GDM1 (cell line): ENCODE results near the gene S100A12.

Experiments used
- DNase-seq: peaks from one replicate; lab custom pipeline; 2025; lab: John Stamatoyannopoulos, UW

S100A12 gene

DNA sequence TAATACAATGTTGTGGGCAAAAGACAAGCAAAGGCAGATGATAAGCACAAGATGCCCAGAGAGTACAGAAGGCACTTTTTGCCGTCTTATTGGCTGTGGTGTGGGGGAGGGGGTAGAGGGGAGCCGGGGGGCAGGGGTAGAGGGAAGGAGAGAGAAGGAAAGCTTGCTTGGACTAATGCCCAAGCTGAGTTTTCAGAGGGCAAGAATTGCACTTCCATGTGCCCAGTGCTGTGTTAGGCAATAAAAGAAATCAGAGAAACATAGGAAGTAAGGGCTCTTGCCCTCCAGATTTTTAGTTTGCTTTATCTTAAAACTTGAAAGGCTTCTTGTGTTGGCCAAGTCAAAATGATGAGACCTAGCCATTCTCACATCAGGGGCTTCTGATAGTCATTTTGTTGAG is 8.3 kb downstream of the S100A12 start:
- no peak for DNase-seq

DNA sequence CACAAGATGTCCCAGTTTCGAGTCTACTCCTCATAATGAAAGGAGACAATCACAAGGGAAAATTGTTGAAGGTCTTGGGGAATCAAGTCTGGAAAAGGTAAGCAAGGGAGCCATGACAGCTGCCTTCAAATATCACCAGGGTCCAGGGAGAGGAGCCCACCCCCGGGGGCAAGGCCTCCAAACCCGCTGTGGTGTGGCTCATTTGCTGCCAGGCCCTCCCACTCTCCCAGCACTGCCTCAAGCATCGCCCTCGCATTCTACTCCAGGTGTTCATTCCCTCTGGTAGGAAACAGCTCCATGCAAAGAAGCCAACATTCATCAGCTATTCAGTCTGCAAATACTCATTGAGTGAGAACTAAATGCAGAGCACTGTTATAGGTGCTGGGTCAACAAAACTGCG is 9.2 kb downstream of the S100A12 start:
- DNase-seq, result no peak

DNA sequence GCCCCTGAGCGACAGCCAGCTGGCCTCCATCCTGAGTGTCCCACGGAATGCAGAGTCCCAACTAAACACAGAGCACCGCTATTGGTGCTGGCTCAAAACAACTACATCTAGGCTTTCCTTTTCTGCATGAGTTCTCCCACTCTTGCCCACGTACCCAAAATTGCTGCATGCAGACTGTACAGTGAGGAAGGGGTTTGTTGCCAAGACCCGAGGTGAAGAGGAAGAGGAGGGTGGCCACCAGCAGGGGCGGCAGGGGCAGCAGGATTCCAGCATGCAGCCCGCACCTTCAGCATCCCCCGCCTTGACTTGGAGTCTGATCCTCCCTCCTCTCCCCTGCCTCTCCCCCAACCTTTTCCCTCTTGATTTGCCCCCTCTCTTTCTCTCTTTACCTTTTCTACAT is 9.7 kb downstream of the S100A12 start:
- DNase-seq, result no peak

DNA sequence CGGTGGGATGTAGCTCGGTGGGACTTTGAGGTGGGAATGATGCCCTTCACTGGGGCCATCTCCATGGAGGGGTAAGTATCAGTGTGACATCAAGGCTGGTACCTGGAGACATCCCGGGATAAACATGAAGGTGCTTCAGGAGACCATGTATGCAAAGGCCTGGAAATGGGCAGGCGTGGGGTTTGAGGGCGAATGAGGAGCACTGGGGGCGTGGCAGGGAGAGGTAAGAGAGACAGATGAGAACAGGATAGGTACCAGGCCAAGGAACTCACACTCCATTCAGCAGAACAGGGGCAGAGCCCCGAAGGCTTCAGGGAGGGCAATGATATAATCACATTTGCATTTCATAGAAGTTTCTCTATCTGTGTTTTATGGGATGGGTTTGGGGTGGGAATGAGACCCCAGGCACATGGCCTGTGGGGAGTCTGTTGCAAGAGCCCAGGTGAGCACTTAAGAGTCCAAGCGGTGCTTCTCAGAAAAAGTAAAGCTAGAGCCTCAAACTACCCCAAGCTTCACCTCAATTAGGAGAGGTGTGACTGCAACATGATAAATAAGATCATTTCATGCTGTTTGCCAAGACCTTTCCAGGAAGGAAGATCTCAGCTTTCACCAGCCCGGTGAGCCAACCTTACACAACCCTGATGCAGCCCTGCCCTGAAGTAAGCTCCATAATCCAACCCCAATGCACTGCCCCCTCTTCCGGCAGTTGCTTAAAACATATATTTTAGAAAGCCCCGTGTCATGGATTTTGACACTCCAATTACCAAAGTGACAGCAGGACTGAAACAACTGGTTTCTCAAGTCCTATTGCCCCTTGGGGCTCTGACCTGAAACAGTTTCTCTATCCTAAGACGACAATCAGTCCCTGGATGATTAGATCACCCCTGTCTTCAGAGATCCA is 10.4 kb downstream of the S100A12 start:
- no peak for DNase-seq

DNA sequence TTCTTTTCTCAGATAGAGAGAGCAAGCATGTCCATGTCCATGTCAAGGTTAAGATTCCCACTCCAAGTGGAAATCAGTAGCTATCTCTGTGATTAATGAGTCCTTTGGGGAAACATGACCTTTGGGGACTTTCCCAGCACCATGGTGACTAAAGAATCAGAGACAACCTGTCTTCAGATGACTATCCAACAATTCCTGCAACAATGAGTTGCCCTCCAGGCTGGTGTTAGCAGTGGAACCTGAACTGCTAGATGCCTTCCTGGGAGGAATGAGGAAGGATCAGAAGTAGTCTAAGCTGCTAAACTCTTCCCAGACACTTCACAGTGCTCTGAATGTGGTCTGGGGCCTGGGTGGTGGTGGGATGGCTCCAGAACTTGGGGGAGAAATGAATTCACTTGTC is 11.3 kb downstream of the S100A12 start:
- DNase-seq, result no peak

DNA sequence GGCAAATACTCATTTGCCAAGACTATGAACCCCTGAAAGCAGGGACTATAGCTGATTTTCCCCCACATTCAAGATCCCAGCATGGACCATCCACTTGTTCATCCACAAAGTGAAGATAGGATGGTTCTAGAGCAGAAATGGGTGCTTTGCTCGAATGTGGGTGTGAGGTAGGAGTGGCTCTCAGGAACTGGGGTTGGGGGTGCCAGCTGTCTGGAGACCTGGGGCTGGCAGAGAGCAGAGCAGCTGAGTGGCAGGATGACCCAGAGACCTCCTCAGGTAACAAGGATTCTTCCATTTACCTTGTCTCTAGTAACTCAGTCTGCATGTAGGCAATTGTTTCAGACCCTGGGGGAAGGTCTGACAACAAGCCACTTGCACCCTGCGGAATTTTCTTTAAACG is 11.8 kb downstream of the S100A12 start:
- no peak for DNase-seq

DNA sequence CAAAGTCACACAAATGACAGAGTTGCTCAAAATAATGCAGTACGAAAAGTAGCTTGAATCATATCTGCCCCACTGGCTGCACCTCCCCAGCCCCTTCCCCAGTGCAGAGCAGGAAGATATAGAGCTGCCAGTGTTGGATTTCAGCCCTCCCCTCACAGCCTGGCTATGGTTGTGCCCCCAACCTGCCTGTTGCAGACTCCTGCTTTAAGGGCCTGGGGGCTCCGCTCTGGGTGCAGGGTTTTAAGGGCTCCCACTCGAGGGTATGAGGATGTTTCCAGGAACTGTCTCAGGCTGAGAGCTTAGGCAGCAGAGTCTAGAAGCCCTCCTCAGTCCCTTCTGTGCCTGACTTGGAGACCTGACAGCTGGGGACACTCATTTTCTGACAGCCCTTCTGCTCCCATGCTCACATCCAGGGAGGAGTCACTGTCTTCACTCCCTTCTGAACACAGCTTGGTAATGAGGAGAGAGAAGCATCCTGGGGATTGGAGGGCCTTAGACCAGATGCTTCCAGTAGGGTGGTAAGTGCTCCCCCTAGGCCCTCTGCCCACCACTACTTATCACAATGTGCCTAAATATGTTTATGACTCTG is 13.1 kb downstream of the S100A12 start:
- DNase-seq, result no peak

DNA sequence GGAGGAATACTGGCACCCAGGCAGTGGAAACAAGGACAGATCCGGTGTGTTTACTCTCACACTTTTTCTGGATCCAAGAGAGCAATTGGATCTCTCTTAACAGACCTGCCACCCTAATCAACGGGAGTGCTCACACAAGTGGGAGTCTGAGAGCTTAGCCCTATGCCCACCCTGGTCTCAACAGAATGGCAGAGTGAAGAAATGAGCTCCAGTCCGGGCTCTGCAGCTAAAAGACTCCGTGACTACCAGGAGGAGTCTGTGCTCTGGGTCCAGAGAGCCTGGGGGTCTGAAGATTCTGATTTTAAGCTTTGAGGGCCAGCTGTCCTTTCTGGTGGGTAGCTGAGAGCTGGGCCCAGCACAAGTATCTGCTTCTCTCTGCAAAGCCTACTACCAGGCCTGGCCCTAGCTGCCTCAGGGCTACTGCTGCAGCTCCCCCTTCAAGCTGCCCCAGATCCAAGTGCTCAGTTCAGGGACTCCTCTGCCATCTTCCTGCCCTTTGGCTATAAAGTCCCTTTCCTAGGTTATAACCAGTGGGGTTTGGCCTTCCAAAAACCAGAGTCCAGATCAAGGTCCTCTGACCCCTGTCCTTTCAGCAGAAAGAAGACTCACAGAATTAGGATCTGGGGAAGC is 13.8 kb downstream of the S100A12 start:
- no peak for DNase-seq

DNA sequence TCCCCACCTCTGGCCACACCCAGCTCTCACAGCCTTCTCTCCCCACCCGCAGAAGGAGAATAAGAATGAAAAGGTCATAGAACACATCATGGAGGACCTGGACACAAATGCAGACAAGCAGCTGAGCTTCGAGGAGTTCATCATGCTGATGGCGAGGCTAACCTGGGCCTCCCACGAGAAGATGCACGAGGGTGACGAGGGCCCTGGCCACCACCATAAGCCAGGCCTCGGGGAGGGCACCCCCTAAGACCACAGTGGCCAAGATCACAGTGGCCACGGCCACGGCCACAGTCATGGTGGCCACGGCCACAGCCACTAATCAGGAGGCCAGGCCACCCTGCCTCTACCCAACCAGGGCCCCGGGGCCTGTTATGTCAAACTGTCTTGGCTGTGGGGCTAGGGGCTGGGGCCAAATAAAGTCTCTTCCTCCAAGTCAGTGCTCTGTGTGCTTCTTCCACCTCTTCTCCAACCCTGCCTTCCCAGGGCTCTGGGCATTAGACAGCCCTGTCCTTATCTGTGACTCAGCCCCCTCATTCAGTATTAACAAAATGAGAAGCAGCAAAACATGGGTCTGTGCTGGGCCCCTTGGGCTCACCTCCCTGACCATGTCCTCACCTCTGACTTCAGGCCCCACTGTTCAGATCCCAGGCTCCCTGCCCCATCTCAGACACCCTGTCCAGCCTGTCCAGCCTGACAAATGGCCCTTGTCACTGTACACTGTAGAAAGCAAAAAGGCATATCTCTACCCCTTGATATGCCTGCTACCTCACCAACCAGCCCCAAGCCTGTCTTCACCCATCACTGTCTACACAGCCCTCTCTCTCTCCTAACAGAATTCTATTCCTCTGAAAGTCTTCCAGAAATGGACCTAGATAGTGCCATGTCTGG is 14.6 kb downstream of the S100A12 start:
- DNase-seq, result no peak

DNA sequence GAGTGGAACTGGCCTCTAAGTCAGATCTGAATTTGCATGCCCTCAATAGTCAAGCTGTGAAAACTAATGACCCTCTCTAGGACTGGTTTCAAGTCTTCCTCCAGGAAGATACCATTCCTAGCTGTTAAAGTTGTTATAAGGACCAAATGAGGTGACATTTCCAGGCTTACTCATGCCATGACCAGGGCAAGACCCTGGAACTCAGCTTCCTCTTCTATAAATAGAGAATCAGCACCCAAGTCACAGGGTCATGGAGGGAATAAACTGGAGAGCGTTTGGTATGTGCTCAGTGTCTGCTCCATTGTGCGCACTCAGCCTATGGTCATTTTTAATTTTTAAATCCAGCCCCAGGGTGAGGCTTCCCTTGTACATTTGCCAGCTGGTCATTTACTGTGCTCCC is 15.2 kb downstream of the S100A12 start:
- DNase-seq, result no peak

DNA sequence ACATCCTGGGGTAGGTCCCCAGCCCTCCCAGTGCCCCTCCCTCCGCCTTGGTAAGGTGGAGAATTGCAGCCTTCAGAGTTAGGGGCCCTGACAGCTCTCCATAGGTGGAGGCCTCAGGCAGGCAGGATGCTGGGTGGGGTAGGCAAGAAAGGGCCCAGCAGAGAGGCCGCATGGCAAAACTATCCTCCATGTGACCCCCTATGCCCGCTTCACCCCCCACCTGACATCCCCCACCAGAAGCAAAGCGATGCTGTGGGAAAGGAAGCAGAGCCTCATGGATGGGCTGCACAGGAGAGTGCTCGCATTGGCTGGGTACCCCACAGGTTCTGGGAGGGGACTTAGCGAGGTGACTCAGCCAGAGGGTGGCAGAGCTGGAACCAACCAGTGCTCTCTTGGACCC is 16.2 kb downstream of the S100A12 start:
- no peak for DNase-seq

DNA sequence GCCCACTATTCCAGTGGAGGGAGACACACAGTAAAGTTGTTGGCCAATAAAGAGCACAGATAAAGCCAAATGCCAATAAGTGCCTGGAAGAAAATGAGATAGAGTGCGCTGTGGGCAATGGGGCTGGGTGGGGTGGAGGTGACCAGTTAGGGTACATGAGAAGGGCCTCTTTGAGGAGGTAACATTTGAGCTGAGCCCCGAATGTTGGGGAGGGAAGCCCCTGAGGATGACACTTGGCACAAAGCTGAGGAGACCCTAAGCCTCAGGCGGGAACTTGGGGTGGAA is 16.8 kb downstream of the S100A12 start:
- DNase-seq, result no peak

DNA sequence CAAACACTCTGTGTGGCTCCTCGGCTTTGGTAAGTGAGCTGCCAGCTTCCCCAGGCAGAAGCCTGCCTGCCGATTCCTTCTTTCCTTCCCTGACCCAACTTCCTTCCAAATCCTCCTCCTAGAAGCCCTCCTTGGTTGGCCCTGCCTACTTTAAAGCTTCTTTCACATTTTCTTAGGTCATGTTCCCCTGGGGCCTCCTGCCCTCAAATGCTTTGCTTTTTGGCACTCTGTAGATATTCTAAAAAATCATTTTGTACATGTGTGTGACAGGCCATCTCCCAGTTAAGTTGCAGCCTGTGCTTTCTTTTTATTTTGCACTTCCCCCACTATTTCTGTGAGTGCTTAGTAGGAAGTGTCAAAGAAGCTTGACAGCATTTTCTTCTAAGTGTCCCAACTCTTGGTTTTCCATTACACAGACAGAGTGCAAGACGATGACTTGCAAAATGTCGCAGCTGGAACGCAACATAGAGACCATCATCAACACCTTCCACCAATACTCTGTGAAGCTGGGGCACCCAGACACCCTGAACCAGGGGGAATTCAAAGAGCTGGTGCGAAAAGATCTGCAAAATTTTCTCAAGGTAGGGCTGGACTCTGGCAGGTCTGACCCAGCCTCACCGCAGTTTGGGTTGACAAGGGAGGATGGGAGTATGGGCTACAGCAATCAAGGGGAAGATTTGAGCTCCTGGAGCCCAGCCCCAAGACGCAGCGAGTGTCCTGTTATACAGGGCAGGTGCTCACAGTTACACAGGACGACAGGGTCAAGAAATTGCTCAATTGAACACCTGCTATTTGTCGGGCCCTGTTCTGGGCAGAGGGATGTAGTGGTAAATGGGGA is 17.3 kb downstream of the S100A12 start, which contains the start of gene S100A9:
Gene S100A9 (plus strand): TSS at position 2 of the 838 bp plus-strand sequence. CDS start 430 bp downstream, at position 432.
- DNase-seq, result no peak

DNA sequence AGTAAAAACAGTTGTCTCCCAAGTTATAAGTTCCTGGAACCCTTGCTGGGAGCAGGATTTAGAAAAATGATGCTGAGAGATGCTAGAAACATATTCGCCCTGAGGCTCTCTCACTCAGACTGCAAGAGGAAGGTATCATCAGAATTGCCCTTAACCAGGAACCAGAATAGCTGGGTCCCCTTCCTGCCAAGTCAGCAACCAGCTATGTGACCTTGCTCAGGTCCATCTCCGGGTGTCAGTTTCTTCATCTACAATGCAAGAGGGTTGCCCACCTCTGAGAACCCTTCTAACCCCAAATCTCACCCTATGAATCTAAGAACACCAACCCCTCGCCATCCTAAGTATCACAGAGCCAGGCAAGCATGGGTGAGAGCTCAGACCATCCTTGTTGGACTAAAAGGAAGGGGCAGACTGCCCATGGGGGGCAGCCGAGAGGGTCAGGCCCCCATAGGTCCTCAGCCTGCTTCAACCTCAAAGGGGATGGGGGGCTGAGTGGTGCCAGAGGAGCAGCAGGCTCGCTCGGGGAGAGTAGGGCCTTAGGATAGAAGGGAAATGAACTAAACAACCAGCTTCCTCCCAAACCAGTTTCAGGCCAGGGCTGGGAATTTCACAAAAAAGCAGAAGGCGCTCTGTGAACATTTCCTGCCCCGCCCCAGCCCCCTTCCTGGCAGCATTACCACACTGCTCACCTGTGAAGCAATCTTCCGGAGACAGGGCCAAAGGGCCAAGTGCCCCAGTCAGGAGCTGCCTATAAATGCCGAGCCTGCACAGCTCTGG is 18.2 kb downstream of the S100A12 start:
- DNase-seq, result no peak

DNA sequence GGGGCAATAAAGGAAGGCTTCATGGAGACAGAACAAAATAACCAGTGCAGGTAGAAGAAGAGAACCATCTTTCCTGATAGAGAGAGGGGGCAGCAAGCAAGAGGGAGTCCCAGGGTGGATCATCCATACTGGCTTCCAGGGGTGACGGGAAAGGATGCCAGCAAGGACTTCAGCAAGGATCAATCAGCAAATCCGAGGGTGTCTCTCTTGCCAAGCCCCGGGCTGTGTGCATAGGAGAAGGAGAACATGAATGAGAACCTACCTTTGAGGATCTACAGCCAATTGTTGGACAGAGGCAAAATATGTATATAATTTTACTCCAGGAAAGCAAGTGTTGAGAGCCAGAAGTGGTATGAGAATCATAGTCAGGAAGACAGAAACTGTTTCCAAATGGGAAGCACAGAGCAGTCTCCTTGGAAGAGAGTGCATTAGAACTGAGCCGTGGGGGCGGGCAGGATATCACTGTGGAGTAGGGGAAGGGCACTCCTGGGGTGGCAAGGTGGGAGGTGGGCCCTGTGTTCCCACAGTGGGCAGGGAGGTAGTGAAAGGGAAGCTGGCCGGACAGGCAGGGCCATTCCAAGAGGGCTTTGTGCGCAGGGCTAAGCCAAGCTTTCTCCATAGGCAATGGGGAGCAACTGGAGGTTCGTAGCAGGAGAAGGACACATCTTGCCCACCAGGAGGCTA is 18.9 kb downstream of the S100A12 start:
- no peak for DNase-seq

DNA sequence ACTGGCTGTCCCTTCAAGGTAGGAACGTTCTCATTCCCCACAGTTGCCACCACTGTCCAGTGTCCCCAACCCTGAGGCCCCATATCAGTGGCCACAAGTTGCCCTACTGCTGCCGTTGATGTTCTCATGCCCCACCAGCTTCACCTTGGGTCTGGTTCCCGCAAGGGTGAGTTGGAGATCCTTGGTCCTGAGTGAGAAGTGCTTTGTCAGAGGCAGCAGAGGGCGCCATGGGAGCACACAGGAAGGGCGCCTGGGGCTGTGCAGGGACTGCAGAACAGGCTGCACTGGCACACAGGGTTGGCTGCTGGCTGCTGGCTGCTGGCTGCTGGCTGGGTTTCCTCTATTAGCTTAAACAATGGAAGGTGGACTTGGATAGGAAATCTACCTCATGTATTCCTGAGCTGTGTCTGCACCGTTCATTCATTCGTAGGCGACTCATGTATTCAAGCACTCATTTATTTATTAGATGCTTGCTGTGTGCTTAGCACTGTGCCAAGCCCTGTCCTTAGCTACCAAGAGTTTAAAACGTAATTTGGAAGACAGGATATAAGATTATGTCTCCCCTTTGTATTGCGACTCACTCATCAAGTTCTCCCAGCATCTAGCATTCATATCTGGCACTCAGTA is 19.9 kb downstream of the S100A12 start:
- DNase-seq, result peak; percentile 72

DNA sequence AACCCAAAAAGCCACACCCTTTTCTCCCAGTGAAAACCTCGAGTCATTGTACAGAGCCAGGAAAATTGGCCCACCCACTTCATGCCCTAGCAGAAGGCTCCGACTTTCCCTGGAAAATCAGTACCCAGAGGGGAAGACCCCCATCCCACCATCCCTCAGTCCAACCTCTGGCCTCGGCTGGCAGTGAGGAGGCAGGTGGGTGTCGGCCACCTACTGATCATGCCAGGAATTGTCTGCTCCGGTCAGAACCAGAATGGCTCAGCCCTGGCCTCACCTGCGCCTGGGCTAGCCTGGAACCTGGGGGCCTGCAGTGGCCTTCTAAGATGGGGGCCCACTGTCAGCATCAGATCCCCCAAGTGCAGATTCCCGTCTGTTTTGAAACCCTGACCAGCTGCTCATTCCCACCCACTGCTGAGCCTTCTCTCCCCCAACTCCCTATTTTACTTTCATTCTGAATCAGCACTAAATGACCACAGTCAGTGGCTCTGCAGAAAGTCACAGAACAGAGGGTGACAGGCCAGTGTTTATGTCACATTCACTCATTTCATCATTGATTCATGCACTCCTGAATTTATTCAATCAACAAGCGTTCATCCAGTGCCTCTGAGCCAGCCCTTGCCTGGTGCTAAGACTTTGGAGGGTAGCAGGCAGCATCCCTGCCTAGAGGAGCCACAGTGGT is 20.8 kb downstream of the S100A12 start:
- DNase-seq, result no peak

DNA sequence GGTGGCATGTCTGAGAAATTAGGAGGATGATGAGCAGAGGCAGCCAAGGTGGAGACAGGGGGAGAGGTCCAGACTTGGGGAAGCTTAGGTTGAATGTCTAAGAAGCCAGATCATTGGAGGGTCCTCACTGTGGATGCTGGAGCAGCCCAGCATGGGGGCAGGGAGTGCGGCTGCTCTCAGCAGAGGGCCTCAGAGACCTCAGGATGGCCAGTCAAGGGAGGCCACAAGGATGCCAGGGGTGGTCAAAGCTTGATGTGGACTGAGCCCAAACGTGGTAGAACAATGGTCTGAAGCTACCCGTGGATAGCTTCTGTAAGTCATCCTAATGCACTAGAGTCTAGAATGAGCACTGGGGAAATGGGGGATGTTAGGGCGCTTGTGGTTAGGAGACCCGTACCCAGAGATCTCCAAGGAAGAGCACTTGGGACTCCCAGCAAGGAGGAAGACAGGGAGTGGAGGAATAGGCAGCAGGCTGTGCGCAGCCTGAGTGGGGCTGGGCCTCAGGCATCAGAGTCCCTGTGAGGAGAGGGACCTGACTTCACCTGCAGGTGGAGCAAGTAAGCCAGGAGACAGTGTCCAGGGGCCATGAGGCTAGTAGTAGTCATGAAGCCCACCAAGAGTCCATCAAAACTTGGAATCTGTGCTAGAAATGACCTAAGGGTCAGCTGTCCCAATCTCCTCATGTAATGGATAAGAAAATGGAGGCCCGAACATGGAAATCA is 22.0 kb downstream of the S100A12 start:
- DNase-seq, result no peak
